Stimulated activated naive CD8-positive, alpha-beta T cell treated with anti-CD3 and anti-CD28 coated beads, Interleukin-15, Interleukin-2, amounts not matched to agents 100 U/mL and 50 U/mL, for 24 hours (primary cell): Measurements from ENCODE around the gene GNPNAT1.

Experiments
- ATAC-seq: fragments of 150-1000 bp; cut with Tn5 transposase; one replicate; pipeline ENCODE4 v1.10.0; 2021
- DNase-seq: peaks from one replicate; pipeline ENCODE4 v3.0.0; 2021

The GNPNAT1 gene

DNA sequence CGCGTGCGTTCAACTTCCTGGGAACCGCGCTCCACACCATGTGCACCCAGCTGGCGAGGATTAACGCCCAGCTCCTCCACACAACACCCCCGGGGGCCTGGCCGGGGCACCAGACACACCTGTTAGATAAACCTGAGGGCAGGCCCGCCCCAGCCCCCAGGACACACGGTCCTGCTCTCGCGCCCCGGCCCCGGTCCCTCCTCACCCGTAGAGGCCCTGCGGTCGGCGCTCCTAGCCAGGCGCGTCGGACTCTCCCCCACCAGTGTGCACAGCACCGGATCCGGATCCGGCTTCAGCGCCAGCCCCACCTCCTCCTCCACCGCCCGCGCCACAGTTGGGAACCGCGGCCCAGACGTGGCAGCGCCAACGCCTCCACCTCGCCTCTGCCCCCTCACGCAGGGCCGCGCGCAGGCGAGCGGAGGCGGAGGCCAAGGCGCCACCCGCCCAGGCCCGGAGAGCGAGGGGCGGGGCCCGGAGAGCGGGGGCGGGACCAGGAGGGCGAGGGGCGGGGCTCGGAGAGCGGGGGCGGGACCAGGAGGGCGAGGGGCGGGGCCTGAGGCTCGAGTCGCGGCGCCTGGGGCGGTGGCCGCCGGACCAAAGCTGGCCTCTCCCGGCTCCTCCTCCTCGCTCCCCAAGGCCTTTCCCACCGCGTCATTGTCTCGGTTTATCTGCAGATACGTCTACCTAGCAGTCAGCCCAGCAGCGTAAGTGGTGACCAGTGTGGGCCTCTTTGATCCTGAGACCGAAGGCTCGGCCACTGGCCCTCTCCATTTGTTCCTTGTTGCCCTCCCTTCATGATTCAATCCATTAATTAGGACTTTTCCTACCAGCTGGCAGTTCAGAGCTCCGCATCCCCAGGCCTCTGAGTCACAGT, at the start of gene GNPNAT1:
TSS of gene GNPNAT1 (minus strand) at position 385 of the 874 bp plus-strand sequence. CDS start 6,957 bp downstream, outside the sequence.
- DNase-seq (peak; percentile 83), ATAC-seq (peak; percentile 94)

DNA sequence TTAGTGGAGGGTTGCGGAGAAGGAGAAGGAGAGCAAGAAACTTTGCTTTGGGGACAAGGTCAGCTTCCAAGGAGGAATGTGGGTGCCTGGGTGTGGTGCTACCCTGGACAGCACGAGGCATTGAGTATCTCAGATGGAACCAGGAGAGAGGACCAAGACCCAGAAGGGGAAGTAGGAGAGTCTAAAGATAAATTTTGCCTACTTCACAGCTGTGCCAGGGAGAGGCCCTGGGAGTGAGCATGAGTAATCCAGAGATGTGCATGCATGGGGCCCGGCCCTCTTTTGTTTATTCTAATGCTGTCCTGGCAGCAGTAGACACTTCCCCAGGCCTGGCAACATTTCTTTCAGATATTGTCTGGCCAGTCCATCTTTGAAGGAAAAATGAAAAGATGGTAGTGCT, 49.5 kb upstream of the GNPNAT1 start:
- no peak for ATAC-seq
- DNase-seq = no peak

DNA sequence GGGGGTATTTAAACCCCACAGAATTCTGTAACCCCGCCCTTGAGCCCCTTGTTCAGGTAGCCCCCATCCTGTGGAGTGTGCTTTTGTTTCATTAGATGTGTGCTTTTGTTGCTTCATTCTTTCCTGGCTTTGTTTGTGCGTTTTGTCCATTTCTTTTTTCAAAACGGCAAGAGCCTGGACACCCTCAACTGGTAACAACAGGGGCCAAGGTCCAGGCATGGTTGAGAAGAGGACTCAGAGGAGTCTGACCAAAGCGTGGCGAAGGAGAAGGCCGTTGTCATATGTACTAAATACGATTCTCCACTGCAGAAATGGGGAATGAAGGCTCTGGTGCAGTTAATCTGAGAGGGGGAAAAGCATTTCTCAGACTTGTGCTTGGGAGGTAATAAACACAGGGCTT, 46.0 kb upstream of the GNPNAT1 start:
- DNase-seq = no peak
- ATAC-seq = no peak

DNA sequence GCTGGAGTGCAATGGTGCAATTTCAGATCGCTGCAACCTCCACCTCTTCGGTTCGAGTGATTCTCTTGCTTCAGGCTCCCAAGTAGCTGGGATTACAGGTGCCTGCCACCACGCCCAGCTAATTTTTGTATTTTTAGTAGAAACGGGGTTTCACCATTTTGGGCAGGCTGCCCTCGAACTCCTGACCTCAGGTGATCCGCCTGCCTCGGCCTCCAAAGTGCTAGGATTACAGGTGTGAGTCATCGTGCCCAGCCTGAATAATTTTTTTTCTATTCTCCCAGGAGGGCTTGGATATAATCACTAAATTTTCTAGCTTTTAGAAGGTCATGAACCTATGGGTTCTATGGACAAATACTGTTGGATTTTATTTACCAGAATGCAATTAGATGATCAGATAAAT, 44.7 kb upstream of the GNPNAT1 start:
- no peak for DNase-seq
- no peak for ATAC-seq

DNA sequence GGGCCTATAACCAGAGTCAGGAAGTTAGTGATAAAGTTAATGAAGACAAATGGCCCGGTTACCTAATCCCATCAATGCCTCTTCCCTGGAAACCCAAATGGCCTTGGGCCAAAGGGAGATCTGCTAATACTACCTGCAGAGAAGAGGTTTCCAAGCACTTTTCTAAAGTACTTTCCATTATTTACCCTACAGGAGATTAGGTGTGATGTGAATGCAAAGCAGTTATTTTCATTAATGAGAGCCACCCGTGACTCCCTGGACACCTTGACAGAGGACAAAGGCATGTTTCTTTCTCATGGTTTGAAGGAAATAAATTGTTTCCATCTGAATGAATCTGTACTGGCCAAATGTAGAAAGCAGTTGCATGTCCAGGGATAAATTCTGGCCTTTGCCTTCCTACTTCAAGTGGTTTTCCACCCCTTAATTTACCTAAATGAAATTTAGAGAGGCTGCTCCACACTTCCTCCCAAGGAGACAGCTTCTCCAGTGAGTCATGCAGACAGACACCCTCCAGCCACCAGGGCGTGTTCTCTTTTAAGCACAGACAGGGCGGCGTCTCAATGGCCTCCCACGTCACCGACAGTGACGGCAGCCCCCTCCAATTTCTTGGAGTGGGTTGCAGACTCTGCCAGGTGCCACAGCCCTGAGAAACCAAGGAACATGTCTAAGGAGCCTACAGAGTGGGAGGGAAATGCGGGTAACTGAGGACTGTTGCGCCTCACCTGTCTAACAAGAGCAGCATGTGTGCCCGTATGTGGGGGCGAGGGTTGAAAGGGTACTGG, 43.9 kb upstream of the GNPNAT1 start:
- ATAC-seq (no peak), DNase-seq (no peak)

DNA sequence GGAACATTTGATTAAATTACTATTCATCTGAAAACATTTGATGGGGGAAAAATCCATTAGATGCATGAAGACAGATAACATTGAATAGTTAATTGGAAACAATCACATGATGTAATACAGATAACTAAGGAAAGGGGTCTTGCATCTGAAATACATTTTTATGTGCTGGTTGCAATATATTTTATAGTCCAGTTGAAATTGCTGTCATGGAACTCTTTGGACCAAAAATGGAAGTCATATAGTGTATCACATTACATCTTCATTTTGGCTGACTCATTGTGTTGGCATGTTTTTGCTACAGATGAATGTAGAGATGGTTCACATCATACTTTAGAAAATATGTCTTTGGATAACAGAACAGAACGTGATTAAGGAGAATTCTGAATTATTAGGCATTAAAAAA, 43.0 kb upstream of the GNPNAT1 start:
- DNase-seq = no peak

DNA sequence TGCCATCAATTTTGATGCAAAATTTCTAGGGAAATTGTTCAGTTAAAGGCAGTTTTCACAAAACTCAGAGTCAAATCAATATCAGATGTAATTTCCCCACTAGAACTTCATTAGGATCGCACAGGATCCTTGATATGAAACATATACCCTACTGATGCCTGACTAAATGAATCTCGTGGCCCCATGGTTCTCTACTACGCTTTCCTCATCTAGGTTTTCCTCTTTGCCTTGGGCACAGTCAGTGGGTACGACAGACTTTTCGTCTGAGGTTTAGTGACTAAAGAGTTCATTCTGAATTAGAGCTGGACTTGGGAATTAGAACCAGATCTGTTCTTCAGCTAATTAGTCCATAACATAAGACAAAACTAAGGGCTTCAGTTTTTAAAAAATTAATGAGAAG, 42.5 kb upstream of the GNPNAT1 start:
- no peak for ATAC-seq

More for the DNA sequence above, 43.0 kb upstream of the GNPNAT1 start:
- ATAC-seq = no peak

DNA sequence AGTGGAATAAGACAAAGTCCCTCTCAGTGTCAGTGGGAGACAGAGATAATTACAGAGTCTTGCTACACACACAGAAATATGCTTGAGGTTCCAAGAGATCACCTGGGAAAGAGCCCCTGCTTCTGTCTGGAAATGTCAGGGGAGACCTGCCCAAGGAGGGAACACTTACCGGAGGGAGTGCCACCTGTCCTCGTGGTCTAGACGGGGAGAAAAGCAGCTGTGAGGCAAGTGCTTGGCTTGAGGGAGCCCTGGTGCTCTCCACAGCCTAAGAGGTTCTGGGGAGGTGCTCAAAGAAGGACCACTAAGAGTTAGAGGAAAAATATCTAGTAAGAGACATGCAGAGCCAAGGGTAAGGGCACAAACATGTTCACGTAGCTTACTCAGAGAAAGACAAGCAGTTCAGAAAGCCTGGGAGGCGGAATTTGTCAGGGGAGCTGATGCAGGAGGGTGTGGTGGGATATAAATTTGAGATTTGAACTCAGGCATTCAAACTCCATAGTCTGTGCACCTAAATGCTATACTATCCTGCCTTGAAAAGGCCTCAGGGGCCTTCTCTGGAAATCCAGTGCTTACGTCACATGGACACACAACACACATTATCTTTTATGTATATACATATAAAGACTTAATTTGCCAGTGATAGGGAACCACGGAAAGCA, 38.2 kb upstream of the GNPNAT1 start:
- no peak for ATAC-seq
- no peak for DNase-seq

More for the DNA sequence above, 42.5 kb upstream of the GNPNAT1 start:
- no peak for DNase-seq

DNA sequence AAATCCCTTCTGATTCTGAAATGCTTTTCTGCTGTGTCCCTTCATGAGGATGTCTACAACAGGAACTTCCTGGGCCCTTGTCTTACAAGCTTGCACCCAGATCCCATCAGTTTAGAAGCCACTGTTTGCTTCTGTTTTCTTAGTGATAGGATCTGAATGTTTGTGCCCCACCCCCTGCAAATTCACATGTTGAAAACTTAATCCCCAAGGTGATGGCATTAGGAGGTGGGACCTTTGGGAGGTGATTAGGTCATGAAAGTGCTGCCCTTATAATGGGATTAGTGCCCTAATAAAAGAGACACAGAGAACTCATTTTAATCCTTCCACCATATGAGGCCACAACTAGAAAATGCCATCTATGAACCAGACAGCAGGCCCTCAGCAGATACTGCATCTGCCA, 36.0 kb upstream of the GNPNAT1 start:
- ATAC-seq = no peak
- no peak for DNase-seq

DNA sequence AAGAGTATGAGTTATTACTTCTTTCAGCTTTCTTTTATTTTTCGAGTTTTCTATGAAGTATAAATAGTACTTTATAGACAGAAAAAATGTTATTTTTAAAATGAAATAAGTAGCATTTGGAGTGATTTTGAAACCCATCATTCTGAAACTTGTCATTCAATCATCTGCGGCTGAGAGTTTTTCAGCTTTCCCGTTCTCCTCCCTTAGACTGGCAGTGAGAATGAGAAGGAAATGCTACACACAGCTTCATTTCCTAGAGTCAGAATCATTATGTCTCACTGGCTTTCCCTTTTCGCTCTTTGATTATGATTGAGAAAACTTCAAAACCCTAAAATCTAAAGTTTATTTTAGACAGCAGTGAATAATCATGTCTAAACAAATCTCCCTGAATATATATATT, 33.7 kb upstream of the GNPNAT1 start:
- DNase-seq (no peak), ATAC-seq (no peak)

DNA sequence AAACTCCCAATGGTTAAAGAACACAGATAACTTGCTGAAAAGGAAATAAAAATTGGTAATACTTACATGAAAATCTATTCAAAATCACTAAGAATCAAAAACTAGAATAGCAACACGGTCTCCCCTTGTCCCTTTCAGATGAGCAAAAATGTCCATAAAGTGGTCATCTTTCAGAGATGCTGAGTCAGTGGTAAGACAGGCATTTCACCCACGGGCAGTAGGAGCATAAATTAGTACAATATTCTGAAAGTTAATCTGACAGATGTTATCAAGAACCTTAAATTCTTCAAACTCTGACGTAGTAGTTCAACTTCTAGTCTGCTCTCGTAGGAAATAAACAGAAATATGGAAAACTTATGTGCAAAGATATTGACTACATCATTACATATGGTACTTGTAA, 33.1 kb upstream of the GNPNAT1 start:
- ATAC-seq = no peak
- DNase-seq = no peak

DNA sequence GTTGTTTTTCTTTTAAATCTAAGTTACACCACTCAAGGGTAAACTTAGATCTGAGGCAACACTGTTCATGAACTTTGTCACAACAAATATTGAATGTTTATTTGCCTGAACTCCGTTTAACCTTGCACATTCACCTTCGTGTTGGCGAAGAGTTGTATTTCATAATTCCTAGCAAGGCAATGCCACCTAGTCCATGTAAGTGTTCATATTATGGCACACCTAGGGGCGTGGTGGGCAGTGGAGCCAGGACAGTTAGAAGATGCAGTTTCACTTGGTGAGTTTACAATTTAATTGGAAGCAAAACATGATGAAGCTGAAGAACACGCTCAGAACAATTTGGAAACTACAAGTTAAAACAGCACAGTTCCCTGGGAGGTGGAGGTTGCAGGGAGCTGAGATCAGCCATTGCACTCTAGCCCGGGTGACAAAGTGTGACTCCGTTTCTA, 30.4 kb upstream of the GNPNAT1 start:
- DNase-seq (no peak), ATAC-seq (no peak)

DNA sequence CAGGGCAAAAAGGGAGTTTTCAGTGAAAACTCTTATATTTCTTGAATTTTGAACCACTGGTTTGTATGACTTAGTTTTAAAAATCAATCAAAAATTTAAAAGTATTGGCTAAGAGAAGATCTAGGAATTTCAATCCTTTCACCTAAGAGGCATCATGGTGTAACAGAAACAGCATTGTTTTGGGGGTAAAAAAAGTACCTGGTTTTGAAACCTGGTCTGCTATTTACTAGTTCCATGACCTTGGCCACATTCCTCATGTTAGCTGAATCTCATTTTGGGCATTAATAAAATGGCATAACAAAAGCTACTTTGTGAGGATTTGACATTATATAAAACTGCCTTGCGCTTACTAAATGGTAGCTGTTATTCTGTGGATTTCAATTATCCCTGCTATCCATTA, 16.7 kb upstream of the GNPNAT1 start:
- no peak for ATAC-seq
- no peak for DNase-seq

DNA sequence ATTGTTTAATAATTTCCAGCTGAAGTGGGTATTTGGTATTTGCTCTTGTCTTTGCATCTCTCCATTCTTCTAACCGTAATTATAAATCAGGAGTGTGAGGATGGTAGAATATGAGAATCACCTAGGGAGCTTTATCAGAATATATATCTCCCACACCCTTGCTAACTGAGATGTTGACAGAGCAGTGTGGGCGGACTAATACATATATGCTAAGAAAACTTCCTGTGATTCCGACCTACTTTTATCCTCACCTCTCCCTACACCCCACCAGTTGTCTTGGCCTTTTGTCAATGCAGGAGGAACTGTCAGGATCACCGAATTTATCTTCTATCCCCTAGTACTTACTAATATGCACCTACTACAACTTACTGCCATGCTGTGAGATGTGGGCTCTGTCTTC, 14.7 kb upstream of the GNPNAT1 start:
- ATAC-seq (no peak), DNase-seq (no peak)

DNA sequence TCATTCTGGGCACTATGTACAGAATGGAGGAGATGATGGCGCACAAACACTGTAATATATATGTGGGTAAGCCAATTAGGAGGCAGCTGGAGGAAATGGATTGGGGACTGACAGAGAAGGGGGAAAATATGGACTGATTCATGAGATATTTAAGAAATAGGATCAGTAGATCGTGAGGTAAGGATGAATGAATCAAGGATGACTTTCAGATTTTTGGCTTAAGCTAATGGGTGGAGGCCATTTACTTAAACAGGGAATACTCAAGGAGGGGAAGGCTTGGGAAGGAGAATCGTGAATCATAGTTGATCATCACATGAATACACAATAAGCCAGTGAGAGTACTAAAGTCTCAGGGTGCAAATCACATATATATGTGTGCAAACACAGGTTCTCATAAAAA, 11.2 kb upstream of the GNPNAT1 start:
- no peak for ATAC-seq
- no peak for DNase-seq

DNA sequence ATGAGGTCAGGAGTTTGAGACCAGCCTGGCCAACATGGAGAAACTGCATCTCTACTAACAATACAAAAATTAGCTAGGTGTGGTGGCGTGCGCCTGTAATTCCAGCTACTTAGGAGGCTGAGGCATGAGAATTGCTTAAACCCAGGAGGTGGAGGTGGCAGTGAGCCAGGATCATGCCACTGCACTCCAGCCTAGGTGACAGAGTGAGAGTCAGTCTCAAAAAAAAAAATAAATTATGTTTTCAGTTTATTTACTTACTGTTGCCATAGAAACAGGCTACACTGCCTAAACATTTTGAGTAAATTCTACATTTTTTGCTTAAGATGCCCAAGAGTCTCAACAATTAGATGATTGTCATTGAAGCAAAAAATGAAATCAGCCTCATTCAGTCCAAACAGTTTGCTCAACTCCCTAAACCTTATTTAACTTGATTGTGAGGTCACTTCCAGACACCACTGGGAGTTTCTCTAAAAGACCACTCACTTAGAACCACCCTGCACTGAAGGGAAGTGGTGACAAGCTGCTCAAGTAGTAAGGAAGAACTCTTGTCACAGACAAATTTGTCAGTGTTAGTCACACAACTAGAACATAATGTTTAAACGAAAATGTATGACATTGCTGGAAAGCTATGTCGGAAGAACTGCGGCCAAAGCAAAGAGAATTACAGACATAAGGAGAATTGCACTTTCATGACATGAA, 9.8 kb upstream of the GNPNAT1 start:
- ATAC-seq (no peak), DNase-seq (no peak)

DNA sequence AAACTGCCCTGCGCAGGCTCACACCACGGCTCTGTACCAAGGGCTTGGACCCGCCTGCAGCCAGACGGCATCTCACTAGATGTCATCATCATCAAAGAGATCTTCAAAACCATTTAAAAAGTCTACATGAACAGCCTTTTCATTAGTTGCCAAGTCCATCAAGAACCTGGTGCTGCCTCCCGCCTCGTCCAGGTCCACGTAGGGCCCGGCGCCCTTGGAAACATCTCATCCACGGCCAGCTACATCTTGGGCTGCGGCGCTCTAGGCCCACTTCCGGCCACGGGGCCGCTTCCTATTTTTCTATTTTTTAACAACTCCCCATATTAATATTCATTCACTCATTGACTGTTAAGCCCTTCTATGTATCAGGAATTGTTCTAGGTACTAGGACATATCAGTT, 7.4 kb upstream of the GNPNAT1 start:
- DNase-seq (no peak), ATAC-seq (no peak)

DNA sequence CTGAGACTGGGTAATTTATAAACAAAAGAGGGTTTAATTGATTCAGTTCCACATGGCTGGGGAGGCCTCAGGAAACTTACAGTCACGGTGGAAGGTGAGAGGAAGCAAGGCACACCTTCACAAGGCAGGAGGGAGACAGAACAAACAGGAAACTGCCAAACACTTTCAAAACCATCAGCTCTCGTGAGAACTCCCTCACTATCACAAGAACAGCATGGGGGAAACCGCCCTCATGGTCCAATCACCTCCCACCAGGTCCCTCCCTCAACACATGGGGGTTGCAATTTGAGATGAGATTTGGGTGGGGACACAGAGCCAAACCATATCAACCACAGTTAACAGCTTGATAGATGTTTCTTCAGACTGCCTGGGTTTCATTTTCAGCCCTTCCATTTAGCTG, 6.2 kb upstream of the GNPNAT1 start:
- DNase-seq = no peak
- no peak for ATAC-seq

DNA sequence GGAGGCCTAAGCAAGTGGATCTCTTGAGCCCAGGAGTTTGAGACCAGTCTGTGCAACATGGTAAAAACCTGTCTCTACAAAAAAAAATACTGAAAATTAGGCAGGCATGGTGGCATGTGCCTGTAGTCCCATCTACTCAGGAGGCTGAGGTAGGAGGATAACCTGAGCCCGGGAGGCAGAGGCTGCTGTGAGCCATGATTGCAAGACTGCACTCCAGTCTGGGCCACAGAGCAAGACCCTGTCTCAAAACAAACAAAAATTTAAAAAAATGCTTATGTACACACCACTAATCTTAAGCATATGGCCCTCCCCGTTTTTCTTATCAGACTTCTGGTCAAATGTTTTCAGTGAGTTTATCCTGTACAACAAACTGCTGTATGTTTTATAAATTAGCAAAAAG, 1.7 kb upstream of the GNPNAT1 start:
- DNase-seq (no peak), ATAC-seq (no peak)

DNA sequence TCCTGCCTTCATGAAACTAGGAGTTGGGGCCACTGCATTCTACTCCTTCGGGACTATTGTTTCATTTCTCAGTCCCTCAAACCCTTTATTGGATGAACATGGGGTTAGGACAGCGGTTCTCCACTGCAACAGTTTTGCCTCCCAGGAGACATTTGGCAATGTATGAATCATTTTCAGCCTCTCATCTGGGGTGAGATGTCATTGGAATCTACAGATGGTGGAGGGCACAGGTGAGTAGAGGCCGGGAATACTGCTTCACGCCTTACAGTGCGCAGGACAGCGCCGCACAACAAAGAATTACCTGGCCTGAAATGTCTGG, 649 bp upstream of the GNPNAT1 start:
- ATAC-seq = no peak
- DNase-seq = no peak

DNA sequence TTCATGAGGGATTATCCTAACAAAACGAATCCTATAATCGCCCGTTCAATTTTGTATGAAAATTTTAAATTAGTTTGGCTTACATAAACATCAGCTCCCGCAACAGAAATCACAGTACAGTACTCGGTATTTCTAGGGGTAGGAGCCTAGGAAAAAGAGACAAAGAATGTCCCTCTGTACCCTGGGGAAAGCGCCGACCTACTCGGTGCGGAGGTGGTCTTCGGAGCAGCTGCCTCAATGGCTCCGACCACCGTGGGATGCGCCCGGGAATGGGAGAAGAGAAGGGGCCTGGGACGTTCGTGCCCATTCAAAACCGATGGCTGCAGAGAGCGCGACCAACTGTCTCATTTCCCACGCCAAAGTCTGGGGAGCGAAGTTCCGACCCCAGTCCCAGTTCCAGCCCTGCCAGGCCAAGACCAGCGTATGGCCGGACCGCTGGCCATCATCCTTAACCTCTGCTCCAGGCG, 618 bp downstream of the GNPNAT1 start:
- ATAC-seq (peak; percentile 4), DNase-seq (no peak)

DNA sequence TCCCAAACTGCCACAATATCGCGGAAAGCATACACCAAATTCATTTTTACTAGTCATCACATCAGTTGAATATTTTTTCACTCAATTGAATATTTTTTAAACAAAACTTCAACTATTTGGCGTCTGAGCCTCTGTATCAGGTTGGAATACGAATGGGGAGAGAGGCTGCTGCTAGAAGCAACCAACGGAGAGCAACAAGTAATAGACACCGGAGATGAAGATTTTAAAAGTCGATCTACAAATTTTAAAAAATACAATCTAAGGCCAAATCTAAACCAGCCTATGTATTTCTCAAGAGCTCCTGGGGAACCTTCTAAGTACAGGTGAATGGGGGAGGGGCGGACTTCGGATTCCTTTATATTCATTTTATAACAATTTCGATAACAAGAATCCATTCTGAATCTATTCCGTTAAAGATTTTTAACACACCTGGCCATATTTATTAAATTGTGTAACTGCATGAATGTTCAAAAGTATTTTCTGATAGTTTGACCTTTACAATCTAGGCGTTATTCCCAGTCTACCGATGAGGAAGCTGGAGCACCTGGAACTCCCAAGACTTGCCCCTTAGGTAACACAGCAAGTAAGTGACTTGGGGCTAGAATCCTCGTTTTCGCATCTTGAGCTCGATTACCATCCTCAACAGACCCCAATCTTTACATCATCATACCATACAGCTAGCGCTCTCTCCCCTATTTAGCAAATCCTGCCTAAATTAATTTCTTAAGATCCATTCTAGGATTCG, 1.2 kb downstream of the GNPNAT1 start:
- no peak for ATAC-seq

More for the DNA sequence above, 1.2 kb downstream of the GNPNAT1 start:
- no peak for DNase-seq
